Fibroblast of the conjunctiva (primary cell): ENCODE data around the gene LAG3.
A peak's percentile ranks its signal among the peaks of the same experiment; 100 is the strongest.

Experiments used
- DNase-seq: peaks from one replicate; pipeline ENCODE4 v3.0.0-alpha.2; 2010; ENCODE audit warnings: low read depth

Gene LAG3

GRCh38 chr12:6772726-6773589 is 638 bp downstream of the LAG3 start:
- no peak for DNase-seq

GRCh38 chr12:6773590-6774351 is 1.5 kb downstream of the LAG3 start:
- DNase-seq = no peak

DNA sequence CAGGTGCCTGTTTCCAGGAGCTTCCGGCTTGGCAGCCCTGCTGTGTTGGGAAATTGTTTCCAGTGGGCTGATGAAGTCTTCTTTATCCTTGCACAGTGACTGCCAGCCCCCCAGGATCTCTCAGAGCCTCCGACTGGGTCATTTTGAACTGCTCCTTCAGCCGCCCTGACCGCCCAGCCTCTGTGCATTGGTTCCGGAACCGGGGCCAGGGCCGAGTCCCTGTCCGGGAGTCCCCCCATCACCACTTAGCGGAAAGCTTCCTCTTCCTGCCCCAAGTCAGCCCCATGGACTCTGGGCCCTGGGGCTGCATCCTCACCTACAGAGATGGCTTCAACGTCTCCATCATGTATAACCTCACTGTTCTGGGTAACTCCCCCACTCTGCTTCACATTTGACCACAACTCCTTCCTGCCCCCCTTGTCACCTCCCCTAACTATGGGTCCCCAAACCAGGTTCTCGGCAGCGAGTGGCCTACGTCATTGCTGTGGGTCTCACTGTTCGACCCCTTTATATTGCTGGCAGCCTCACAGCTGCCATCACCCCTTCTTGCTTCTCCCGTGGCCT is 2.3 kb downstream of the LAG3 start:
- DNase-seq = no peak

GRCh38 chr12:6775185-6776174 is 3.2 kb downstream of the LAG3 start:
- DNase-seq = no peak

DNA sequence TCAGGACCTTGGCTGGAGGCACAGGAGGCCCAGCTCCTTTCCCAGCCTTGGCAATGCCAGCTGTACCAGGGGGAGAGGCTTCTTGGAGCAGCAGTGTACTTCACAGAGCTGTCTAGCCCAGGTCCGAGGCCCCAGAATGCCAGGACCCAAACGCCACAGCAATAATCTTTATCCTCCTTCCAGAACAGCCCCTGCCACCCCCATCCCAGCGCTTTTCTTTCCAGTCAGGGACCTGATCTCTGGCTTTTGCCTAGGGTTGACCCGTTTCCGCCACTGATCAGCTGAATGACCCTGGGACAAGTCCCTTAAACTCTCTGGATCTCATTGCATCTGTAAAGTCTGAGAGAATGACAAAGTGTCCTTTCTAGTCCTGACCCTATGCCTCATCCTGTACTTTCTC is 5.1 kb downstream of the LAG3 start:
- DNase-seq = no peak

DNA sequence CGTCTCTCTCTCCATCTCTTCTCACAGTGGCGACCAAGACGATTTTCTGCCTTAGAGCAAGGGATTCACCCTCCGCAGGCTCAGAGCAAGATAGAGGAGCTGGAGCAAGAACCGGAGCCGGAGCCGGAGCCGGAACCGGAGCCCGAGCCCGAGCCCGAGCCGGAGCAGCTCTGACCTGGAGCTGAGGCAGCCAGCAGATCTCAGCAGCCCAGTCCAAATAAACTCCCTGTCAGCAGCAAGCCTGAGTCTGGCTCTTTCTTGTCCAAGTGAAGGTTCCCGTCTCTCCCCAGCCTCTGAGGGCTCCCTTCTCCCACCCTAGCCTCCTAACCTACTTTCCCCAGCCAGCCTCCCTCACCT is 5.9 kb downstream of the LAG3 start:
- DNase-seq = no peak

DNA sequence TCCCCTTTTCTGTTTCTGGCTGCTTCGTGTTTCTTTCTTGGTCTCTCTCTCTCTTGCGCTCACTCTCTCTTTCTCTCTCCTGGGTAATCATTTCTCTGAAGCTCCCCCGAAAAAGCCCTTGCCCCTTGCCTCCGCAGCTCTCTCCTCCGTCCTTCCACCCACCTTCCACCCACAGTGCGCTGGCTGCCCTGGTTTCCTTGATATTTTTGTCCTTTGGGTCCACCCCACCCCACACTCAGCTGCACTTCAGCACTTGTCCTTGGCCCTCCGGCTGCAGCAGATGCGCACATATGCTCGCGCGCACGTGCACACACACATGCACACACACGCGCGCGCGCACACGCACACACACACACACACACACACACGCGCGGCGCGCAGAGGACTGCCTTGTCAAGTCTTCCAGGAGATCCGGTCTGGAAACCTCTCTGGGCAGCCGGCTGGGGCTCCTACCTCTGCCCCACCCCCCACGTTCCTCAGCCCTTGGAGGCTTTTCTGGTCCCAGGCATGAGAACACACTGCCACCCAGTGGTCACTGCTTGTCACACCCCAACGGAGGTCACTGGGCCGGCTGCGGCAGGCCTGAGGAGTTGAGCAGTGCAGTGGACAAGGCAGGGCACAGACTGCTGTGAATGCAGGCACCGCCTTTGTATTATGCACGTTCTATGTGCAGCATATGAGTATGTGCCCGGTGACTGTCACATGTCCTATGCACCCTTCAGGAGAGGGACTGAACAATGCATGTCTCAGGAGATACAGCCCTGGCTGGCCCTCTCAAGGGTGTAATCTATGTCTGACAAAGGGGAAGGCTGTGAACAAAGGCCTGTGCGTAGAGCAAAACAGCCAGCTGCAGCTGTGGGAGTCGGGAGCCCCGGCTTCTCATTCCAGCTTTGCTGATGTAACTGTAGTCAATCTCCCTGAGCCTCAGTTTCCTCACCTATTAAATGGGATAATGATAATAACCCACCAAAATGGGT is 6.5 kb downstream of the LAG3 start:
- peak; percentile 86 for DNase-seq

- no peak for DNase-seq
Observed at GRCh38 chr12:6779708-6780432, 7.5 kb downstream of the LAG3 start.

GRCh38 chr12:6780573-6780972 is 8.3 kb downstream of the LAG3 start:
- DNase-seq = no peak

GRCh38 chr12:6782119-6782518 is 9.8 kb downstream of the LAG3 start:
- no peak for DNase-seq

- DNase-seq = no peak
Observed at GRCh38 chr12:6782850-6783566, 10.7 kb downstream of the LAG3 start.

GRCh38 chr12:6783828-6784227 is 11.5 kb downstream of the LAG3 start:
- DNase-seq = no peak

DNA sequence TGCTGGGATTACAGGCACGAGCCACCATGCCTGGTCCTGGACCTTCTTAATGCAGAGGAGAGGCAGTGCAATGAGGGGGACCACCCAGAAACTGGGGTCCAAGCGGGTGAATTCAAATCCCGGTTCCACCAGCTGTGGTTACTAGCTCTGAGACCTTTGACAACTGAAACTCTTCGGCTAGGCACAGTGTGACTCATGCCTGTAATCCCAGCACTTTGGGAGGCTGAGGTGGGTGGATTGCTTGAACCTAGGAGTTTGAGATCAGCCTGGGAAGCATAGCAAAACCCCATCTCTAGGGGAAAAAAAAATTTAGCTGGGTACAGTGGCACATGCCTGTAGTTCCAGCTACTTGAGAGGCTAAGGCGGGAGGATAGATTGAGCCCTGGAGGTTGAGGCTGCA is 12.0 kb downstream of the LAG3 start:
- no peak for DNase-seq

DNA sequence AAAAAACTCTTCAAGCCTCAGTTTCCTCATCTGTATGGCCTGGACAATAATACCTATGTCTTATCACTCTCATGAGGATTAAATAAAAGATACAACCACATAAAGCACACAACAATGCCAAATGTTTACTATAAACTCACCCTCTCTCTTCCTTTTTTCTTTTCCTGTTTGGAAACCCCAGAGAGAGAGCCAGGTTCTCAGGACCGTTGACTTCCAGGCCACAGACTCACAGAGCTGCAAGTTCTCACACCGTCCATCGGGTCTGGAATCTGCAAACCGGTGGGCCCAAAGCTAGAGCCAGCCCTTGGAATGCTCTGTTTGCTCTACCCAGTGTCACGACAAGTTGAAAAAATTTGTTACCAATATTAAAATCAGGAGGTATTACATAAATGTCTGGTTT is 12.4 kb downstream of the LAG3 start:
- no peak for DNase-seq

DNA sequence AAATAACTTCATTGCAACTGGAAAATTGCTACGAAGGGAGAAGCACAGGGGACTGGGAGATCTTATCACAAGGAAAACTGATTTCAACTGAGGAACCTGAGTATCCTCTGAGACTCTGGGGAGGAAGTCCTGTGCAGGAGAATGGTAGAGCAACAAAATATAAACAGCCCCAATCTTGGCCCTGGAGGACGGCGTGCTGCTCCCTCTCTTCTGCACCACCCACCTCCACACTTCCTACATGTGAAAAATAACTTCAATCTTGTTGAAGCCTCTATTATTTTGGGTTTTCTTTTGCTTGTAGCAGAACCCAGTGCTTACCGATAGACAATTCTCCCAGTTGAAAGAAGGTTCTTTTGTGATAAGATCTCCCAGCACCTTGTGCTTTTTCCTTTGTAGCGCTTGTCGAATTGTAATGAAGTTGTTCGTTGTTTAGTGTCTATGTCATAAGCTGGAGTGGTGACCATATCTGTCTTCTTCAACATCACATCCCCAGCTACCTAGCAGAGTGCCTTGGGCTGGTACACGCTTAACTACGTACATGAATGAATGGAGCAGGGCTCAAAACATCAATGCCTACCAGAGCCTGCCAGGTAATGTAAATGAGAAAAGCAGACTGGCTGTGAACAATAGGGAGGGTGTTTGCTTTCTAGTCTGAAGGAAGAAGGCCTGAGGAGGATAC is 14.2 kb downstream of the LAG3 start:
- DNase-seq = no peak

- no peak for DNase-seq
Observed at GRCh38 chr12:6787309-6787708, 15.0 kb downstream of the LAG3 start.

- DNase-seq = no peak
Observed at GRCh38 chr12:6788972-6789924, 16.9 kb downstream of the LAG3 start, which contains the start of gene CD4. Gene CD4, plus strand, starts transcription at chr12:6789528. Its CDS starts 10,611 bp downstream, at chr12:6800139.
